ENCODE measurements around the gene ADORA2B. TPM values are rescaled to one million over a fixed set of nuclear protein-coding genes. Genes with fewer than 3 reads are reported as not detected.

The ADORA2B gene
- total RNA-seq, 1 donor from 2014 or later = 6.2 TPM

DNA sequence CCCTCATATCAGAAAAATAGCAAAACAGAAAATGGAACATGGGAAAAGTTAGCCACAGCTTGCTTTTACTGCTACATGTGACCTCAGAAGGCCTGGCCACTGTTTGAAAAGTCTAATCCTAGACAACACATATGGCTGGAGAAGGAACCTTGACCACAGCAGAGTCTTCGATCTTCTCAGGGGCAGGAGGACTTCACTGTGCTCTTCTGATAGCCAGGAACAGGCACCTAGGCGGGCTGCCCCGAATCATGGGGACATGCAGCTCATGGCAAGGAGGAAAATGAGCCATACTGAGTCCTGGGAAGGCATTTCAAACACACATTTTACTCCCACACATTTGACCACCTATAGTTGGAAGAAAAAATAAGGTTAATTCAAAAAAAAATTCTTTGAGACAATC lies 31.1 kb upstream of the ADORA2B start:
- ATAC-seq = no peak
- TF ChIP-seq, protein P1, sequence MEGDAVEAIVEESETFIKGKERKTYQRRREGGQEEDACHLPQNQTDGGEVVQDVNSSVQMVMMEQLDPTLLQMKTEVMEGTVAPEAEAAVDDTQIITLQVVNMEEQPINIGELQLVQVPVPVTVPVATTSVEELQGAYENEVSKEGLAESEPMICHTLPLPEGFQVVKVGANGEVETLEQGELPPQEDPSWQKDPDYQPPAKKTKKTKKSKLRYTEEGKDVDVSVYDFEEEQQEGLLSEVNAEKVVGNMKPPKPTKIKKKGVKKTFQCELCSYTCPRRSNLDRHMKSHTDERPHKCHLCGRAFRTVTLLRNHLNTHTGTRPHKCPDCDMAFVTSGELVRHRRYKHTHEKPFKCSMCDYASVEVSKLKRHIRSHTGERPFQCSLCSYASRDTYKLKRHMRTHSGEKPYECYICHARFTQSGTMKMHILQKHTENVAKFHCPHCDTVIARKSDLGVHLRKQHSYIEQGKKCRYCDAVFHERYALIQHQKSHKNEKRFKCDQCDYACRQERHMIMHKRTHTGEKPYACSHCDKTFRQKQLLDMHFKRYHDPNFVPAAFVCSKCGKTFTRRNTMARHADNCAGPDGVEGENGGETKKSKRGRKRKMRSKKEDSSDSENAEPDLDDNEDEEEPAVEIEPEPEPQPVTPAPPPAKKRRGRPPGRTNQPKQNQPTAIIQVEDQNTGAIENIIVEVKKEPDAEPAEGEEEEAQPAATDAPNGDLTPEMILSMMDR (IDR thresholded peaks at IDR 0.05) = no peak
- peaks cover 6% of the 10 kb centered on the region for H3K4me1 ChIP-seq
- H3K9me3 ChIP-seq = no peaks in the 10 kb centered on the region
- no peak overlapping the region for H3K27ac ChIP-seq
- H3K36me3 ChIP-seq = no peaks in the 10 kb centered on the region
- no peak overlapping the region for H3K4me3 ChIP-seq
- no peak for DNase-seq
- peaks cover 10% of the 10 kb centered on the region for H3K27me3 ChIP-seq (ENCODE audit: low read depth)
- intact Hi-C loops (cut with DNase I) = no loop called here

DNA sequence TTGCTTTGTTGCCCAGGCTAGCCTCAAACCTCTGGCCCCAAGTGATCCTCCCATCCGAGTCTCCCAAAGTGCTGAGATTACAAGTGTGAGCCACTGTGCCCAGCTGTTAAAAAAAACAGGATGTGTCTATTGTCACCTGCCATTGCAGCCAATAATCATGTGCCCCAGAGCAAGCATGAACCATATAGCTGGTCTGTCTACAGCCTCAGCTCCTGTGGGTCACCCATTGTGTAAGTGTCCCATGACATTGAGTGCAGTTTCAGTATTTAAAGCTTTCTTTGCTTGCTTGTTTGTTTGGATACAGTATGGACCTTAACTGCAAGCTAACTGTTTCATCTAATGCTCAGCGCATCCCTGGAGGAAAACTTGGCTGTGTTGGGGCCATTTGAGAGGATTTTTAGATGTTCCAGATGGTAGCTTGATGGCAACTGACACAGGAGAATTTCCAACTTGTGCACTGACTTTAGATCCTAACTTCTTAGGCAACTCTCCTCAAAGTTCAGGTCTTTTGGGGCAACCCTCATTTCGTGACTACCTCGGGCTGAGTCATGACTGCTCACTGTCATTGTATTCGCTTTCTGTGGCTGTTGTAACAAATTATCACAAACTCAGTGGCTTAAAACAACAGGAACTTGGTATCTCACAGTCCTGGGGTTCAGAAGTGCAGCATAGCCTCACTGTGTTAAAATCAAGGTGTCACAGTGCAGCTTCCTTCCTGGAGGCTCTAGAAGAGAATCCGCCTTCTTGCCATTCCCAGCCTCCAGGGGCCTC lies 30.3 kb upstream of the ADORA2B start:
- H3K4me1 ChIP-seq = peaks cover 6% of the 10 kb centered on the region
- intact Hi-C loops (cut with DNase I) = no loop called here
- H3K36me3 ChIP-seq = no peaks in the 10 kb centered on the region
- DNase-seq (no peak), ATAC-seq (no peak)
- no peak overlapping the region for H3K4me3 ChIP-seq
- TF ChIP-seq, protein P1 (IDR thresholded peaks at IDR 0.05) = no peak
- no peak overlapping the region for H3K27ac ChIP-seq
- H3K9me3 ChIP-seq = no peaks in the 10 kb centered on the region
- H3K27me3 ChIP-seq (ENCODE audit: low read depth) = peaks cover 10% of the 10 kb centered on the region

DNA sequence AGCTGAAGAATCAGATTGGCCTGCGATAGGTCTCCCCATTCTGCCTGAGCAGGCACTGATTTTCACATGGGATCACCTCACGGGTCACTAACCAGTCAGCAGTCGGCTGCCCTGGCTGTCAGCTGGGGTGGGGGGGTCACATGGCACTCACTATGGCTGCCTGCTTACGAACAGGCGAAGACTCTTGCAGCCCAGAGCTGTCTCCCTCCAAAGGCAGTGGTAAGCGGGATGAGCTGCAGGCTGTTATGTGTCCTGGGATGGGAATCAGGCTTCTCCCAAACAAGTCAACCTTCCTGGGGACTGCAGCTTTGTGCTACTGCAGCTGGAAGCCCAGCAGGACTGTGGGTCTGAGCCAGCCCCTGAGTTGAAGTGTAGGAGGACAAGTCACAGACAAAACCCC lies 29.0 kb upstream of the ADORA2B start:
- DNase-seq (no peak), ATAC-seq (no peak)
- Histone ChIP-seq H3K9me3 (no peaks in the 10 kb centered on the region), H3K27me3 (ENCODE audit: low read depth) (peaks cover 10% of the 10 kb centered on the region), H3K36me3 (no peaks in the 10 kb centered on the region), H3K4me3 (no peak overlapping the region), H3K4me1 (peaks cover 6% of the 10 kb centered on the region), H3K27ac (no peak overlapping the region)
- intact Hi-C loops (cut with DNase I) = no loop called here
- TF ChIP-seq, protein P1 (IDR thresholded peaks at IDR 0.05) = no peak

DNA sequence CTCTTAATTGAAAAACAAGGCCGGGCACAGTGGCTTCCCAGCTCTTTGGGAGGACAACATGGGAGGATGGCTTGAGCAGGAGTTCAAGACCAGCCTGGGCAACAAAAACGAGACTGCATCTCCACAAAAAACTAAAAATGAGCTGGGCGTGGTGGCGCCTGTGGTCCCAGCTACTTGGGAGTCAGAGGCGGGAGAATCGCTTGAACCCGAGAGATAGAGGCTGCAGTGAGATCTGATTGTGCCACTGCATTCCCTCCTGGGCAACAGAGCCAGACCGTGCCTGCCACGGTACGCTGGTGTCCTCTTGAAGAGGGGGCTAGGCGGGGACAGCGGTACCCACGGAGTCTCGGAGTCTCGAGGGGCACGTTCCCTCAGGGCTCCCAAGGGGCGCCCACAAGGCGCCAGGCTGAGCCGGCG lies 27.9 kb upstream of the ADORA2B start:
- intact Hi-C loops (cut with DNase I) = no loop called here

DNA sequence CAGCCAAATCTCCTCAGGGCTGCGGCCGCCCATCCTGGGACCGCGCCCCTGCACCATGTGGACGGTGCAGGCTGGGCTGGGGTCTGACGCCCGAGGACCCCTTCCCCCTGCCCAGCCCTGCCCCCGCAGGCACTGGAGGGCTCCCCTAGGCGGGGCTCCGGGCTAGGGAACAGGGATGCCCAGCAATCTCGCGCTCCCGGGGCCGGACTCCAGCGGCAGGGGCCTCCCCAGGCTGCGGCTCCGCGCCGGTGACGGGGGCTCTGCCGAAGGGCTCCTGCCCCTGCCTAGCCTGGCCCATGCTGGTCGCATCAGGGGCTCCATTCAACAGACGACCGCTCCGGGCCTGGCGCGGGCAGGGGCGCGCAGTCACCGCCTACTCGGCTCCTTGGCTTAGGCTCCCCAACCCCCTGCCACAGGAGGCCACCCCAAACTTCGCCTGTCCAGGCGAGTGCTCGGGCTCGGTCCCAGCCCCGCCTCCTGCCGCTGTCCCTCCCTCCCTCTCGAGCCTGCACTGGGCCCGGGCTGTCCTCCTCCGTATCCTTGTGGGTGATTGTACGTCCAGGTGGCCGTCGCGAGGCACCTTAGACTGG lies 27.4 kb upstream of the ADORA2B start:
- Histone ChIP-seq H3K4me3 (peak overlapping the region; percentile 21), H3K27ac (no peak overlapping the region), H3K36me3 (no peaks in the 10 kb centered on the region), H3K4me1 (peaks cover 6% of the 10 kb centered on the region), H3K9me3 (no peaks in the 10 kb centered on the region), H3K27me3 (ENCODE audit: low read depth) (peaks cover 10% of the 10 kb centered on the region)
- no peak for DNase-seq
- intact Hi-C loops (cut with DNase I) = no loop called here
- TF ChIP-seq, protein P1 (IDR thresholded peaks at IDR 0.05) = no peak
- peak; percentile 73 to 84 for ATAC-seq

More for the DNA sequence above, 27.9 kb upstream of the ADORA2B start:
- H3K27me3 ChIP-seq (ENCODE audit: low read depth) = peaks cover 10% of the 10 kb centered on the region
- ATAC-seq = no peak
- H3K4me1 ChIP-seq = peaks cover 6% of the 10 kb centered on the region
- H3K9me3 ChIP-seq = no peaks in the 10 kb centered on the region
- DNase-seq = no peak
- peak overlapping the region; percentile 21 for H3K4me3 ChIP-seq
- H3K36me3 ChIP-seq = no peaks in the 10 kb centered on the region
- H3K27ac ChIP-seq = no peak overlapping the region
- TF ChIP-seq, protein P1 (IDR thresholded peaks at IDR 0.05) = no peak

Data from lower lobe of right lung (tissue), 2 donors.